HuH-7 (cell line): Measurements from ENCODE around the gene TULP4.

Experiments
- DNase-seq: peaks from one replicate; pipeline ENCODE4 v3.0.0; 2011; ENCODE audit warnings: low spot score

Gene TULP4

GRCh38 chr6:158312165-158312564, at the start of gene TULP4:
Gene TULP4 (plus strand): TSS chr6:158312465. CDS start chr6:158314017, 1,552 bp downstream.
- no peak for DNase-seq

GRCh38 chr6:158262755-158263154, 49.5 kb upstream of the TULP4 start:
- DNase-seq = no peak

GRCh38 chr6:158264180-158264579, 48.1 kb upstream of the TULP4 start:
- no peak for DNase-seq

GRCh38 chr6:158266131-158266530, 46.1 kb upstream of the TULP4 start:
- DNase-seq = no peak

- DNase-seq = no peak
These were observed 43.7 kb upstream of the TULP4 start for GRCh38 chr6:158268361-158269147.

- DNase-seq = no peak
These were observed 42.6 kb upstream of the TULP4 start for GRCh38 chr6:158269657-158270056.

- no peak for DNase-seq
These were observed 41.7 kb upstream of the TULP4 start for GRCh38 chr6:158270389-158271127.

GRCh38 chr6:158272324-158272723, 39.9 kb upstream of the TULP4 start:
- DNase-seq = no peak

GRCh38 chr6:158278004-158278403, 34.3 kb upstream of the TULP4 start:
- DNase-seq = no peak

GRCh38 chr6:158279615-158280014, 32.6 kb upstream of the TULP4 start:
- no peak for DNase-seq

- no peak for DNase-seq
These were observed 28.8 kb upstream of the TULP4 start for GRCh38 chr6:158283304-158283980.

GRCh38 chr6:158284007-158284875, 28.0 kb upstream of the TULP4 start:
- no peak for DNase-seq

- DNase-seq = no peak
These were observed 27.2 kb upstream of the TULP4 start for GRCh38 chr6:158284876-158285655.

- DNase-seq = no peak
These were observed 26.6 kb upstream of the TULP4 start for GRCh38 chr6:158285656-158286021.

GRCh38 chr6:158286413-158286812, 25.9 kb upstream of the TULP4 start:
- no peak for DNase-seq

- DNase-seq = no peak
These were observed 25.2 kb upstream of the TULP4 start for GRCh38 chr6:158287047-158287446.

GRCh38 chr6:158290040-158290439, 22.2 kb upstream of the TULP4 start:
- no peak for DNase-seq

GRCh38 chr6:158290659-158291058, 21.6 kb upstream of the TULP4 start:
- DNase-seq = no peak

GRCh38 chr6:158292016-158292415, 20.2 kb upstream of the TULP4 start:
- DNase-seq = no peak

- DNase-seq = no peak
These were observed 19.1 kb upstream of the TULP4 start for GRCh38 chr6:158293122-158293521.
